Renal cortex interstitium (tissue), 11 donors: ENCODE measurements around the gene LATS2. TPM values are rescaled to one million over a fixed set of nuclear protein-coding genes. Genes with fewer than 3 reads are reported as not detected.
"Not testable (repeated sequence)": the region's sequence is repeated elsewhere in the genome, so short reads cannot be mapped to it uniquely, and the experiment has no call there.

Experiments used
- DNase-seq, 11 donors: peaks; one replicate each; pipeline ENCODE4 v3.0.0-alpha.2; 2013; ENCODE audit warnings: low read depth in 9 of 11, low spot score in 4 of 11; ENCODE audit errors: extremely low read depth in 1 of 11
- polyA plus RNA-seq, 3 donors: library from polyadenylated mRNA; unstranded; fragments of 120-200 nt; gene quantifications; one replicate each; pipeline ENCODE4 v1.2.1, GENCODE V29; 2013; ENCODE audit not compliant: insufficient read length in 3 of 3

Gene LATS2
- polyA plus RNA-seq, 3 donors, result 23.2 to 27.3 (median 25.3) TPM

DNA sequence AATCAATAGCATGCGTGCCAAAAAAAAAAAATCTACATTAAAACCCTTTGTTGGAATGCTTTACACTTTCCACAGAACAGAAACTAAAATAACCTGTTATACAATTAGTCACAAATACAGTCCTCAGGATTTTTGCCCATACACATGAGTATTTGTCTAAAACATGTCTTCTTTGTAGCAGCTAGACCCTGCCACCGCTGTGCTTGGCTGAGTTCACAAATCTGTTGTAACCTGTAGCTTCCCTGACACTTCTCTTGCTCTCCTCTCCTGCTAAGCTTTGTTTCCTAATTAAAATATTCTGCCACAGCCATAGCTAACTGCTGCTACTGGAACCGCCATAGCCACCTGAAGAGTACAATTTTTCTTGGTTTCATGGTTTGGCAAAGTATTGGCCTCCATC is 113.4 kb downstream of the LATS2 start:
- not testable (repeated sequence) for DNase-seq

DNA sequence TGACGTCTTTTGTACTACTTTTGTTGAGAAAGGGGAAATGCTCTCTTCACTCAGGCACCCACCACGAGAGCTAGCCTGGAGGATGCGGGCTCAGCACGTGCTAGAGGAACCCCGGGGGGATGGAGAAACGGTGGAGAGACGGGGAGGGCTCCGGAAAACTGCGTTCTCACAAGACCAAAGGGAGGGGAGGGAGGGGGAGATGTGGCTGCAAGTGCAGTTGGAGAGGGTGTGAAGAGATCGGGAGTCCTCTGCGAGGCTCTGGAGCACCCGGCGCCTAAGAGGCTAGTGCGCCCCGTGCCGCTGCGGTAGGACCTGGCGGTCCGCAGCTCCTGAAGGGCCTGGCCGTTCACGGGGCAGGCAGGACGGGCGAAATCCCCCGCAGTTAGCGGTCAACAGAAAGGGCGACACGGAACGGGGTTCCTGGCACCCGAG is 115.4 kb downstream of the LATS2 start:
- peak in 1 of 11 donors; percentile 11 for DNase-seq

DNA sequence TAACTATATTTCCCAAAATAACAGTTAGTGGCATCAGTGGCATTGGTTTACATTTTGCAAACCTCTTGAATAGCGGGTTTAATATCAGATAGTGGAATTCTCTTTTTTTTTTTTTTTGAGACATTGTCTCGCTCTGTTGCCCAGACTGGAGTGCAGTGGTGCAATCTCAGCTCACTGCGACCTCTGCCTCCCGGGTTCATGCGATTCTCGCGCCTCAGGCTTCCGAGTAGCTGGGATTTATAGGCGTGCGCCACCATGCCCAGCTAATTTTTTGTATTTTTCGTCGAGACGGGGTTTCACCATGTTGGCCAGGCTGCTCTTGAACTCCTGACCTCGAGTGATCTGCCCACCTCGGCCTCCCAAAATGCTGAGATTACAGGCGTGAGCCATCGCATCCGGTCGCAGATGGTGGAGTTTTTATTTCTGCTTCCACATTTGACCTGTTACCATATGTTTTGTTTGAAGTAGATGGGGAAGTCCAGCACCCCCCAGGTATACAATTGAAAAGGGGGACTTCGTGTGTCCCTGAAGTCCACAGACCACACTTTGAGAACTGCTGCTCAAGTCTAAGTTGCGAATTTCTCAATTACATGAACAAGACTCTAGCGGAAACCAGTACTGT is 118.3 kb downstream of the LATS2 start:
- no peak for DNase-seq

GRCh38 chr13:20940511-20940910 is 120.9 kb downstream of the LATS2 start:
- DNase-seq, result not testable (repeated sequence)

DNA sequence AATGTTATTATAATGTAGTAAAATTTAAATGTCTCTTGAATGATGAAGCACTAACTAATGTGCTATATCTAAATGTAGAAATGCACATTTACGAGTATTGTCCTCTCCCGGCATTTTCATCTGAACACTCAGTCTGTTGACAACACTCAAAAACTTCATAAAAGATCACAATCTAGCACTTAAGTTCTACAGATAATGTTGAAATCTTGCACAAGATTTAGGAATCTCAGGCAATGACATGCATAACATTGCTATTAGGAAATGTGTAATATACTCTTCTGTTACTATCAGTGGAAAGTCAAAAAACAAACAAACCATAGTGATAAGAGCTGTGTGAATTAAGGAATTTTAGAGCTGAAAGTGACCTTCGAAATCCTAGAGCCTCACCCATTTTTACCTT is 121.3 kb downstream of the LATS2 start:
- no peak for DNase-seq

GRCh38 chr13:20939662-20940061 is 121.7 kb downstream of the LATS2 start:
- DNase-seq, result no peak

DNA sequence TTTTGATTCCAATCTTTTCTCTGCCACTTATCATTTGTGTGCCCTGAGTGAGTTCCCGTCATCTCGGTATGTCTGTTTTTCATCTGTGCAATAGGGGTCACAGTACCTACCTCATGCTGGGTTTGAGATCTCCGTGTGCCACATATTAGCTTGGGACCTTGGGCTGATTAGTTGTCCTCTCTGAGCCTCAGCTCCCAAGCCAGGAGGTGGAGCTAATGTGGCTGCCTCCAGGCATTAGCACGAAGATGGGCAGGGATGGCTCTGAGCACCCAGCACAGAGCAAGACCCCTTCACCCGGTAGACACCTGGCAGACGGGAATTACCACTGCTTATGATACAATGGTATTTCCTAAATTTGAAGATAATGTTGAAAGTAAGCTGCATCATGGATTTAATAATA is 123.1 kb downstream of the LATS2 start:
- DNase-seq, result no peak

DNA sequence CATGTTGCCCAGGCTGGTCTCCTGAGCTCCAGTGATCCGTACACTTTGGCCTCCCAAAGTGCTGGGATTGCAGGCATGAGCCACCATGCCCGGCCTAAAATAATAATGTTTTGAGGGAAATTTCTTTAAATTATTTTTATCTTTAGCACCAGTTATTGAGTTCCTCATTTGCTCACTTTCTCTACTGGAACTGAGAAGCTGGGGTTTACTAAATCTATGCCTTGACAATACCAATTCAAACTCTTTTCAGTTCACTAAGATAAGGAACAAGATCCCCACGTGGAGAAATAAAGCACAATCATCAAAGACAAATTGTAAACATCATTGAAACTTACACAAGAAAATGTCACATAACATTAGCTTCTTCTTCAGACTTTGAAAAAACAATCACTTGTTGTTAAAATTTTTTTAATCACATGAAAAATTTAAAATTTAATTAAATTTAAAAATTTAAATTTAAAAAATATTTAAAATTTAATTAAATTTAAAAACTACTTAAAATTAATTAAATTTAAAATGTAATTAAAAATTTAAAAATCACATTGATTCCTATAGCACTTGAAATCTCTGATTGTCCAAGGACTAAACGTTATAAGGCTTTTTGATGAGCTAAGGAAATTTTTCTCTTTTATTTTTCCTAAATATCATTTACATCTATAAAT is 133.7 kb downstream of the LATS2 start:
- no peak for DNase-seq

DNA sequence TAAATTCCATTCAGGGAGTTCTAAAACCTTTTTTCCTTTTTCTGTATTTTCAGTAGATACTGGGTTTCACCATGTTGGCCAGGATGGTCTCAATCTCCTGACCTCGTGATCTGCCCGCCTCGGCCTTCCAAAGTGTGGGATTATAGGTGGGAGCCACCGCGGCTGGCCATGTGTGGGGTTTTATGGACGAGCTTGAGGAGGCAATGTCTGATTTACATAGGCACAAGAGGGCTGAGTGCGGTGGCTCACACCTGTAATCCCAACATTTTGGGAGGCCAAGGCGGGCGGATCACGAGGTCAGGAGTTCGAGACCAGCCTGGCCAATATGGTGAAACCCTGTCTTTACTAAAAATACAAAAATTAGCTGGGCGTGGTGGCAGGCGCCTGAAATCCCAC is 136.0 kb downstream of the LATS2 start:
- not testable (repeated sequence) for DNase-seq

DNA sequence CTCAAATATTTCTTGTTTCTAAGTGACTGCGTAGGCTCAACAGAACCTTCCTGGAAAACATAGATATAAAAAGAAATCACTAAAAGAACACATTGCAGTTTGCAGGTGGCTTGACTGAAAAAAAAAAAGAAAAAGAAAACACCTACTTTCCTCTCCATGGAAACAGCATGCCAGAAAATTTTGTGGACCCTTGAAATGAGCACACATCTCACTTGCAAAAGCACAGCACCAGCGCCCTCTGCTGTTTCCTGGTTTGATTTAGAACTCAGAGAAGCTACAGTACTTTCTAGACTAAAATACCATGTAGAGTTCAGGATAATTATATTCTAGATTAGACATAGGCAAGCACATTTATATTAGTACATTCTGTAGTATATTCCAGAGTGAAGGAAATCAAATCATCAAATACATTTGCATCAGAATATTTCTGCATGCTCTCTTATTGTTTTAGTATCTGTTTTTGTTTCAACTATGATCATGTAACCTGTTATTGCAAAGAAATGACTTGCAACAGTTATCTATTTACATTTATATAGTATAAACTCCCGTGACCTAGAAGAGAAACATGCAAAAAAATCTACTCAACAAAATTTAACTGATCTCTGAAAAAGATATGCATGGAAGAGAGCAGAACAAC is 136.5 kb downstream of the LATS2 start:
- DNase-seq, result peak; percentile 66 to 91 (median 80)

DNA sequence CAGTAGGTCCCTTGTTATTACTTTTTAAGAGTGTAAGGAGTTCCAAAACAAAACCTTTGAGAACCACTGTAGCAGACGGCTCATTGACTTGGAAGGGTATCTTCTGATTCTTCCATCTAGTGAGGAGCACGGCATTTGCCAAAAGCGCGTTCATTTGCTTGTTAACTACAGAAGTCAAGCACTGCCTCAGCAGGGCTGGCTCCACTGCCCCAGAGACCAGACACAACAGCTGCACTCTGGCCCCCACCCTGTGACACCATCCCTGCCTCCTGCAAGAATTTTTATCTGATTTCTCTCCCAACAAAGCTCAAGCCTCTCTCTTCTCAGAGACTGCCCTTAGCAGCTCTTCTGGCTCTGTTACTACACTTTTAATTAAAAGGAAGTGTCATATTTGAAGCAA is 138.1 kb downstream of the LATS2 start:
- DNase-seq, result no peak

Other genes starting within 250 kb of the LATS2 start
- gene XPO4, start 158.8 kb downstream of the LATS2 start, polyA plus RNA-seq, result 10 to 100 TPM; 18.9 to 20.7 (median 19.8) TPM
- 100 to 1,000 TPM; 230 to 280 (median 239) TPM for gene SAP18, start 78.5 kb upstream of the LATS2 start, polyA plus RNA-seq
- gene SKA3, start 115.0 kb upstream of the LATS2 start, polyA plus RNA-seq, result 10 to 100 TPM; 11.0 to 15.2 (median 14.0) TPM
- gene MRPL57, start 115.1 kb upstream of the LATS2 start, polyA plus RNA-seq, result 10 to 100 TPM; 23.9 to 26.0 (median 24.8) TPM